K562 treated with DMSO at 1 percent for 24 hours (cell line): ENCODE measurements around the gene OR5A2. TPM values are rescaled to one million over a fixed set of nuclear protein-coding genes. Genes with fewer than 3 reads are reported as not detected.

Experiments
- total RNA-seq: library from RNA; unstranded; fragments of 300-600 nt; gene quantifications from 2 replicates; pipeline ENCODE4 v1.2.3, GENCODE V29; 2022; ENCODE audit warnings: low read depth; ENCODE audit not compliant: insufficient read depth

The OR5A2 gene
- total RNA-seq, result not detected in 2 replicates

DNA sequence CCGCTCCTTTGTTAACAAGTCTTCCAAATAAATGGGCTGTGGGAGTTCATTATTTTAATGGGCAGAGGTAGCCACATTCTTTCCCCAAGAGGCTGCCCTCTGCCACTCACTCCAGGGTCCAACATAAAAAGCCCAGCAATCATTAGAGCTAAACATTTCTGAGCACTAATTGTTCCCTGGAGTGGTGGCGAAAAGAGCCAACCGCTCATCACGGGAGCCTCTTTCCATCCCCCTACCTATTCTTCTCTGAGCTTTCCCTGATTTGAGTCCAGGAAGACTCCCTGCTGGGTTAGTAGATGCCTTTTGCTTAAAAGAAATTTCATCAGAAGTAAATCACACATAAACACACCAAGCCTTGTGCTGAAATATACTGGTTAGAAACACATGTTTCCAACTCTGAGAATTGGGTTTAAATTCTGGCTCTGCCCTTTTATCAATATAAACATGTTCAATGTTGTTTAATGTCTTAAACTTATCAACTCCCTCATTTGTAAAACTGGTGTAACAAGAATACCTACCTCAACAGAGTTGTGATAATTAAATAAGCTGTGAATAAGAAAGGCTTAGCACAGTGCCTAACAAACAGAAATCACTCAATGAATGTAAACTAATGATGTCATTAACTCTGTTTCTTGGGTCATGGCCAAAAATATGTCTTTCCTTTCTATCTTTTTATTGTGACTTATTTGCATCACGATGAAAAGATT, at the start of gene OR5A2:
Gene OR5A2 (minus strand): TSS at position 53 of the 707 bp plus-strand sequence. CDS start 3,460 bp downstream, outside the sequence.

DNA sequence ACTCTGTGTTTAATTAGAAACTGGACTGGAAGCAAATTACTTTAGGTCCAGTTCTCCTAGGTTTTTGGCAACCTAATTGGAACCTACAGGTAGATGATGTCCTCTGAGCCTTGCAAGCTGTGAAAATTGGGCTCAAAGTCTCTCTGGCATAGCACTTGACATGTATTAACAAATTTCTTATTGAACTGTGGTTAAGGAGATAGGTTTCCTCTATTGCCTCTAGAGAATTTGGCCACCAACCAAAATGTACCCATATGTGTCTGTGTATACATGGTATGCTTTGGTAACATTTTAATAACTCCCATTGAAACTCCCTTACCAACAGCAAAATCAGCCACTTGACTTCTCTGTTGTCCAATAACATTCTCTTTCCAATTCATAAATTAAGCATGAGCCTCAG, 46.8 kb upstream of the OR5A2 start, which contains the start of gene OR4D10:
Gene OR4D10 (plus strand): TSS at position 301 of the 400 bp plus-strand sequence. CDS start 4,115 bp downstream, outside the sequence.

GRCh38 chr11:59456661-59457060, 30.4 kb upstream of the OR5A2 start, which contains the start of gene OR4D6:
OR4D6 (plus strand) TSS chr11:59456961; CDS start chr11:59456961, 0 bp downstream.

GRCh38 chr11:59436169-59436568, 10.0 kb upstream of the OR5A2 start, which contains the start of gene OR5A1:
OR5A1 (plus strand) TSS chr11:59436469; CDS start chr11:59443169, 6,700 bp downstream.

Other genes with a start within 250 kb of the OR5A2 start
- not detected in 2 replicates for gene MPEG1, start 213.5 kb downstream of the OR5A2 start, total RNA-seq
- gene OR5AN1, start 67.5 kb downstream of the OR5A2 start, total RNA-seq, result not detected in 2 replicates
- gene OR5A1, start 10.1 kb upstream of the OR5A2 start, total RNA-seq, result not detected in 2 replicates
- not detected in 2 replicates for gene OR4D6, start 30.5 kb upstream of the OR5A2 start, total RNA-seq
- gene OR4D10, start 46.9 kb upstream of the OR5A2 start, total RNA-seq, result not detected in 2 replicates
- gene OR4D11, start 77.2 kb upstream of the OR5A2 start, total RNA-seq, result not detected in 2 replicates
- gene OR4D9, start 85.1 kb upstream of the OR5A2 start, total RNA-seq, result not detected in 2 replicates
- 35.3 and 40.8 TPM in 2 replicates for gene OSBP, start 189.4 kb upstream of the OR5A2 start, total RNA-seq
- 26.7 and 29.5 TPM in 2 replicates for gene PATL1, start 242.6 kb upstream of the OR5A2 start, total RNA-seq